Erythroblast (primary cell): Measurements from ENCODE around the gene RFX2.

Experiments
- GATA1 ChIP-seq: IDR thresholded peaks from 2 replicates; pipeline ENCODE4 v1.6.1; 2011; ENCODE audit warnings: low read depth, mild to moderate bottlenecking, control low read depth, low read length, moderate library complexity
- POLR2A ChIP-seq: IDR thresholded peaks from 2 replicates; pipeline ENCODE4 v1.6.1; 2011; ENCODE audit warnings: mild to moderate bottlenecking, low read length

DNA sequence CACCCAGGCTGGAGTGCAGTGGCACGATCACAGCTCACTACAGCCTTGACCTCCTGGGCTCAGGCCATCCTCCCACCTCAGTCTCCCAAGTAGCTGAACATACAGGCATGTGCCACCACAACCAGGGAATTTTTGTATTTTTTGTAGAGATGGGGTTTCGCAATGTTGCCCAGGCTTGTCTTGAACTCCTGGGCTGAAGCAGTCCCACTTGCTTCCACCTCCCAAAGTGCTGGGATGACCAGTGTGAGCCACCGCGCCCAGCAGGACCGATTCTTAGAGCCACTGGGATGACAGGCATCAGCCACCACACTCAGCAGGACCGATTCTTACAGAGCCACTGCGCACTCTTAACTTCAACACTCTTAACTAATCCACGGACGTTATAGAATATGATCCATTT lies 77.5 kb downstream of the RFX2 start:
- TF ChIP-seq POLR2A (no peak), GATA1 (no peak)
